ENCODE data around the gene TRIM51G.
"Not testable (repeated sequence)": the region's sequence is repeated elsewhere in the genome, so short reads cannot be mapped to it uniquely, and the experiment has no call there.

Gene TRIM51G, protein sequence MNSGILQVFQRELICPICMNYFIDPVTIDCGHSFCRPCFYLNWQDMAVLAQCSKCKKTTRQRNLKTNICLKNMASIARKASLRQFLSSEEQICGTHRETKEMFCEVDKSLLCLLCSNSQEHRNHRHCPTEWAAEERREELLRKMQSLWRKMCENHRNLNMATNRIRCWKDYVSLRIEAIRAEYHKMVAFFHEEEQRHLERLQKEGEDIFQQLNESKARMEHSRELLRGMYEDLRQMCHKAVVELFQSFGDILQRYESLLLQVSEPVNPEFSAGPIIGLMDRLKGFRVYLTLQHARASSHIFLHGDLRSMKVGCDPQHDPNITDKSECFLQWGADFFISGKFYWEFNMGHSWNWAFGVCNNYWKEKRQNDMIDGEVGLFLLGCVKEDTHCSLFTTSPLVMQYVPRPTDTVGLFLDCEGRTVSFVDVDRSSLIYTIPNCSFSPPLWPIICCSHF

DNA sequence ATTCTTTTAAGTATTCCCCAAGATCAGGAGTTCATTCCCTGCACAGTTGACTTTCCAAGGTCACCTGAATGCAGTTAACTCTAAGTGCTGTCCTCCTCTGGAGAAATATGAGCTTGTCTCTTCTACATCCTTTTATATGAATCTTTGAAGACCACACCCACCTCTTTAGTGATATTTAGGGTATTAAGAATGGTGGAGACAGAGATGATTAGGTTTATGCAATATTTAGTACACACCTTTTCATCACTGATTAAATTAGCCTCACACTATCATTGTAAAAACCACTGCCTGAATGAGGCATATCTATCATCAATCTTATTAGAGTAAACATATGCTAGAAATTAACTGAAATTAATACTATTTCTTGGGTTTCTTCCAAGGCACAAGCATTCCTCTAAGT lies at the start of gene TRIM51G:
TSS of gene TRIM51G (minus strand) at position 101 of the 400 bp plus-strand sequence. CDS start 2,190 bp downstream, outside the sequence.
- not testable (repeated sequence) for DNase-seq (ENCODE audit: low read depth in 2 of 3, low spot score in 1 of 3)

DNA sequence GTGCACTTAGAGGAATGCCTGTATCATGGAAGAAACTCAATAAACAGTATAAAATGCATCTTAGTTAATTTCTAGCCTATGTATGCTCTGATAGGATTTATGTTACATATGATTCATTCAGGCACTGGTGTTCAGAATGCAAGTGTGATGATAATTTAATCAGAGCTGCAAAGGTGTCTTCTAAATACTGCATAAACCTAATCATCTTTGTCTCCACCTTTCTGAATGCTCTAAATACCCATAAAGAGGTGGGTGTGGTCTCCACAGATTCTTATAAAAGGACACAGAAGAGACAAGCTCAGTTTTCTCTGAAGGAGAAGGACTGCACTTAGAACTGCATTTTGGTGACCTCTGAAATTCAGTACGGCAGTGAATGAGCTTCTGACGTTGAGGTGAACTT lies 44.8 kb upstream of the TRIM51G start, which contains the start of gene TRIM49B:
TSS of gene TRIM49B (plus strand) at position 301 of the 400 bp plus-strand sequence. CDS start 2,777 bp downstream, outside the sequence.
- not testable (repeated sequence) for DNase-seq (ENCODE audit: low read depth in 2 of 3, low spot score in 1 of 3)

DNA sequence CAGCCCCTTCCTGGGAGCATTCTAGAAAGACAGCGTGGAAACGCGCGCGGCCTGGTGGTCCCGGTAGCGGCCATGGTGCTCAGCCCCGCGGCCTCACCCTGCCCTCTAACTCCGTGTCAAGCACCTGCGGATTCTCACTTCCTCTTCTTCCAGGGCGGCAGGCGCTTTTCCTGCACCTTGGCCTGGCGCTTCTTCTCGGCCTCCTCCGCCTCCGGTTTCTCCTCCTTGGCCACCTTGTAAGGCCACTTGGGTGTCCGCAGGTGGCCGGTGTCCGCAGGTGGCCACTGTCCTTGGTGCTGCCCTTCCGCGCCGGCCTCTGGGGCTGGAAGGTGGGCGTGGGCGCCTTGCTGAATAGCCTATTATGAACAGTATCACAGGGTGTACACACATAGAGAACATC lies 15.1 kb downstream of the TRIM51G start:
- not testable (repeated sequence) for DNase-seq (ENCODE audit: low read depth in 2 of 3, low spot score in 1 of 3)

DNA sequence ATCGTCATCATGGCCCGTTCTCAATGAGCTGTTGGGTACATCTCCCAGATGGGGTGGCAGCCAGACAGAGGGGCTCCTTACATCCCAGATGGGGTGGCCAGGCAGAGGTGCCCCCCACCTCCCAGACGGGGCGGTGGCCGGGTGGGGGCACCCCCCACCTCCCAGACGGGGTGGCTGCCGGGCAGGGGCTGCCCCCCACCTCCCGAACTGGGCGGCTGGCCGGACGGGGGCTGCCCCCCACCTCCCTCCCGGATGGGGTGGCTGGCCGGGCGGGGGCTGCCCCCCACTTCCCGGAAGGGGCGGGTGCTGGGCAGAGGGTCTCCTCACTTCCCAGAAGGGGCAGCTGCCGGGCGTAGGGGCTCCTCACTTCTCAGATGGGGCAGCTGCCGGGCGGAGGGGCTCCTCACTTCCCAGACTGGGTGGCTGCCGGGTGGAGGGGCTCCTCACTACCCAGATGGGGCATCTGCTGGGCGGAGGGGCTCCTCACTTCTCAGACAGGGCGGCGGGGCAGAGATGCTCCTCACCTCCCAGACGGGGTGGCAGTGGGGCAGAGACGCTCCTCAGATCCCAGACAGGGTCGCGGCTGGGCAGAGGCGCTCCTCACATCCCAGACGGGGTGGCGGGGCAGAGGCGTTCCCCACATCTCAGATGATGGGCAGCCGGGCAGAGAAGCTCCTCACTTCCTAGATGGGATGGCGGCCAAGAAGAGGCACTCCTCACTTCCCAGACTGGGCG lies 28.2 kb downstream of the TRIM51G start:
- DNase-seq (ENCODE audit: low read depth in 2 of 3, low spot score in 1 of 3): not testable (repeated sequence)

DNA sequence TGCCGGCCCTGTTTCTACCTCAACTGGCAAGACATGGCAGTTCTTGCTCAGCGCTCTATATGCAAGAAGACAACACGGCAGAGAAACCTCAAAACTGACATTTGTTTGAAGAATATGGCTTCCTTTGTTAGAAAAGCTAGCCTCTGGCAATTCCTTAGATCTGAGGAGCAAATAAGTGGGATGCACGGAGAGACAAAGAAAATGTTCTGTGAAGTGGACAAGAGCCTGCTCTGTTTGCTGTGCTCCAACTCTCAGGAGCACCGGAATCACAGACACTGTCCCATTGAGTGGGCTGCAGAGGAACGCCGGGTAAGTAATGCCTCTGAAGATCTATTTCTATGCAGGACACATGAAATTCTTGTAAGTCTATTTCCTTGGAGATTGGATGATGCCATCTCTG lies 37.9 kb downstream of the TRIM51G start:
- not testable (repeated sequence) for DNase-seq (ENCODE audit: low read depth in 2 of 3, low spot score in 1 of 3)

Data from stimulated activated CD4-positive, alpha-beta T cell treated with anti-CD3 and anti-CD28 coated beads, Interleukin-12 subunit alpha, Interleukin-12 subunit beta, amount 100 ng/mL, for 48 hours (primary cell).